MM.1S (cell line): ENCODE data around the gene RGS7.

Experiments
- CTCF ChIP-seq: fragments of 300-600 bp; sonication (generic); IDR thresholded peaks from 2 replicates; pipeline ENCODE4 v1.5.1; 2016; ENCODE audit warnings: antibody characterized with exemption, low read length, mixed read lengths
- EZH2 ChIP-seq: fragments of 300-600 bp; sonication (generic); optimal IDR thresholded peaks from 2 replicates; pipeline ENCODE3; 2017; ENCODE audit warnings: low read depth, mild to moderate bottlenecking, antibody characterized with exemption, low read length, mixed read lengths
- EZH2phosphoT487 ChIP-seq: fragments of 300-600 bp; sonication (generic); IDR thresholded peaks from 2 replicates; pipeline ENCODE4 v1.6.1; 2018; ENCODE audit warnings: antibody characterized with exemption, low read length

GRCh38 chr1:240829487-240829886 lies 527.5 kb downstream of the RGS7 start:
- TF ChIP-seq CTCF, result no peak
- no peak for TF ChIP-seq EZH2phosphoT487
- no peak for TF ChIP-seq EZH2
